H7 (cell line): ENCODE data around the gene PPM1D. TPM values are rescaled to one million over a fixed set of nuclear protein-coding genes. Genes with fewer than 3 reads are reported as not detected.
"Not testable (repeated sequence)": the region's sequence is repeated elsewhere in the genome, so short reads cannot be mapped to it uniquely, and the experiment has no call there.

Experiments used
- DNase-seq: peaks from one replicate; pipeline ENCODE4 v3.0.0; 2012
- H3K27me3 ChIP-seq: 2 replicates; pipeline ENCODE4 v1.6.0; 2011; ENCODE audit warnings: mild to moderate bottlenecking, low read length; ENCODE audit not compliant: control insufficient read depth, insufficient read depth
- H3K36me3 ChIP-seq: replicated peaks from 2 replicates; pipeline ENCODE4 v1.5.1; 2011; ENCODE audit warnings: low read length; ENCODE audit not compliant: control insufficient read depth, insufficient read depth
- H3K4me3 ChIP-seq: 2 replicates; pipeline ENCODE4 v1.5.1; 2011; ENCODE audit warnings: low read depth, mild to moderate bottlenecking, control low read depth, low read length, moderate library complexity; ENCODE audit not compliant: insufficient read depth
- total RNA-seq: library from RNA; depleted of rRNA; stranded (reverse); fragments of >200 nt; shearing (Covaris generic); gene quantifications from 2 replicates; pipeline ENCODE4 v1.2.3, GENCODE V29; 2014; rRNA removed

PPM1D gene
- 9.6 and 13.9 TPM in 2 replicates for total RNA-seq

- Histone ChIP-seq H3K4me3 (peak within 1 kb of the TSS; percentile 94), H3K27me3 (no peaks in the 10 kb centered on the region), H3K36me3 (no peaks in the 10 kb centered on the region)
- peak; percentile 99 for DNase-seq
These were observed at the start of gene PPM1D for GRCh38 chr17:60599620-60600489. Gene PPM1D, plus strand, starts transcription at chr17:60600193. Its CDS starts 222 bp downstream, at chr17:60600415.

GRCh38 chr17:60552255-60552654 lies 47.7 kb upstream of the PPM1D start:
- DNase-seq, H3K36me3 ChIP-seq: not testable (repeated sequence)

GRCh38 chr17:60554377-60554788 lies 45.6 kb upstream of the PPM1D start:
- Histone ChIP-seq H3K4me3 (no peak overlapping the region), H3K36me3 (no peaks in the 10 kb centered on the region), H3K27me3 (no peaks in the 10 kb centered on the region)
- DNase-seq = no peak

More at GRCh38 chr17:60552255-60552654, 47.7 kb upstream of the PPM1D start:
- not testable (repeated sequence) for H3K27me3 ChIP-seq, H3K4me3 ChIP-seq

GRCh38 chr17:60555786-60556185 lies 44.2 kb upstream of the PPM1D start:
- DNase-seq = no peak
- Histone ChIP-seq H3K27me3 (no peaks in the 10 kb centered on the region), H3K36me3 (no peaks in the 10 kb centered on the region), H3K4me3 (no peak overlapping the region)

- H3K4me3 ChIP-seq = no peak overlapping the region
- H3K36me3 ChIP-seq = no peaks in the 10 kb centered on the region
- no peak for DNase-seq
- H3K27me3 ChIP-seq = no peaks in the 10 kb centered on the region
These were observed 42.2 kb upstream of the PPM1D start for GRCh38 chr17:60557805-60558204.

GRCh38 chr17:60559659-60559994 lies 40.4 kb upstream of the PPM1D start:
- no peak for DNase-seq
- no peaks in the 10 kb centered on the region for H3K36me3 ChIP-seq
- no peaks in the 10 kb centered on the region for H3K27me3 ChIP-seq
- no peak overlapping the region for H3K4me3 ChIP-seq

- Histone ChIP-seq H3K27me3 (no peaks in the 10 kb centered on the region), H3K36me3 (no peaks in the 10 kb centered on the region), H3K4me3 (no peak overlapping the region)
- no peak for DNase-seq
These were observed 39.8 kb upstream of the PPM1D start for GRCh38 chr17:60559995-60560859.

GRCh38 chr17:60560860-60561257 lies 39.1 kb upstream of the PPM1D start:
- no peak overlapping the region for H3K4me3 ChIP-seq
- no peaks in the 10 kb centered on the region for H3K36me3 ChIP-seq
- no peaks in the 10 kb centered on the region for H3K27me3 ChIP-seq
- DNase-seq = no peak

GRCh38 chr17:60562421-60562820 lies 37.6 kb upstream of the PPM1D start:
- Histone ChIP-seq H3K36me3 (no peaks in the 10 kb centered on the region), H3K27me3 (no peaks in the 10 kb centered on the region), H3K4me3 (no peak overlapping the region)
- no peak for DNase-seq

GRCh38 chr17:60563743-60564142 lies 36.2 kb upstream of the PPM1D start:
- Histone ChIP-seq H3K4me3 (no peak overlapping the region), H3K36me3 (no peaks in the 10 kb centered on the region), H3K27me3 (no peaks in the 10 kb centered on the region)
- no peak for DNase-seq

- no peak for DNase-seq
- Histone ChIP-seq H3K27me3 (no peaks in the 10 kb centered on the region), H3K36me3 (no peaks in the 10 kb centered on the region), H3K4me3 (no peak overlapping the region)
These were observed 34.8 kb upstream of the PPM1D start for GRCh38 chr17:60565233-60565632.

GRCh38 chr17:60573236-60574051 lies 26.5 kb upstream of the PPM1D start:
- H3K4me3 ChIP-seq = no peak overlapping the region
- no peaks in the 10 kb centered on the region for H3K27me3 ChIP-seq
- no peak for DNase-seq
- no peaks in the 10 kb centered on the region for H3K36me3 ChIP-seq

GRCh38 chr17:60577147-60577915 lies 22.7 kb upstream of the PPM1D start:
- H3K4me3 ChIP-seq = no peak overlapping the region
- no peaks in the 10 kb centered on the region for H3K27me3 ChIP-seq
- H3K36me3 ChIP-seq = no peaks in the 10 kb centered on the region
- peak; percentile 48 for DNase-seq

- DNase-seq = no peak
- Histone ChIP-seq H3K27me3 (no peaks in the 10 kb centered on the region), H3K36me3 (no peaks in the 10 kb centered on the region), H3K4me3 (no peak overlapping the region)
These were observed 20.9 kb upstream of the PPM1D start for GRCh38 chr17:60579090-60579489.
